ENCODE results near the gene CHFR. TPM values are rescaled to one million over a fixed set of nuclear protein-coding genes. Genes with fewer than 3 reads are reported as not detected.
"Not testable (repeated sequence)": the region's sequence is repeated elsewhere in the genome, so short reads cannot be mapped to it uniquely, and the experiment has no call there.

CHFR gene
- 7.9 TPM for total RNA-seq

GRCh38 chr12:132887513-132888351 lies at the start of gene CHFR:
Gene CHFR (minus strand): TSS chr12:132887605. CDS start chr12:132887328, 277 bp downstream.
- peak; percentile 92 to 98 for DNase-seq (ENCODE audit: low spot score in 2 of 2)

GRCh38 chr12:132936921-132937320 lies 49.5 kb upstream of the CHFR start:
- H3K4me1 ChIP-seq; intact Hi-C loops (cut with DNase I); DNase-seq (ENCODE audit: low spot score in 2 of 2); H3K4me3 ChIP-seq; H3K27me3 ChIP-seq; H3K27ac ChIP-seq: not testable (repeated sequence)
- H3K9me3 ChIP-seq = peaks cover 71 to 87% of the 10 kb centered on the region in 2 donors
- peaks cover 20 to 48% of the 10 kb centered on the region in 2 donors for H3K36me3 ChIP-seq

More at GRCh38 chr12:132887513-132888351, at the start of gene CHFR:
- Histone ChIP-seq H3K27ac (peak within 1 kb of the TSS; percentile 93 to 96), H3K36me3 (peaks cover 4 to 15% of the 10 kb centered on the region in 2 donors), H3K4me3 (peak within 1 kb of the TSS; percentile 76 to 80), H3K9me3 (no peaks in the 10 kb centered on the region), H3K27me3 (no peaks in the 10 kb centered on the region), H3K4me1 (peaks cover 0 to 6% of the 10 kb centered on the region in 2 donors)
- intact Hi-C loops (cut with DNase I) = loop anchor here (1.0 to 5.0 kb wide), 9 partner anchors 17 to 243 kb away; partner anchors contain the start of genes ANKLE2, GOLGA3, POLE and PXMP2
- no peak for TF ChIP-seq CTCF (IDR thresholded peaks at IDR 0.05)

- intact Hi-C loops (cut with DNase I) = no loop called here
- Histone ChIP-seq H3K4me3 (no peak overlapping the region), H3K27me3 (no peaks in the 10 kb centered on the region), H3K27ac (no peak overlapping the region), H3K4me1 (no peaks in the 10 kb centered on the region), H3K9me3 (peaks cover 73 to 87% of the 10 kb centered on the region in 2 donors), H3K36me3 (peaks cover 21 to 48% of the 10 kb centered on the region in 2 donors)
- DNase-seq (ENCODE audit: low spot score in 2 of 2) = no peak
- TF ChIP-seq CTCF (IDR thresholded peaks at IDR 0.05) = no peak
Observed at GRCh38 chr12:132936163-132936562, 48.8 kb upstream of the CHFR start.

GRCh38 chr12:132926415-132926833 lies 39.0 kb upstream of the CHFR start:
- peaks cover 97 to 100% of the 10 kb centered on the region in 2 donors for H3K9me3 ChIP-seq
- H3K27ac ChIP-seq = no peak overlapping the region
- peaks cover 53 to 62% of the 10 kb centered on the region in 2 donors for H3K36me3 ChIP-seq
- no peak for DNase-seq (ENCODE audit: low spot score in 2 of 2)
- no peak for TF ChIP-seq CTCF (IDR thresholded peaks at IDR 0.05)
- intact Hi-C loops (cut with DNase I) = no loop called here
- H3K4me3 ChIP-seq = no peak overlapping the region
- H3K27me3 ChIP-seq = no peaks in the 10 kb centered on the region
- no peaks in the 10 kb centered on the region for H3K4me1 ChIP-seq

- Histone ChIP-seq H3K27me3 (no peaks in the 10 kb centered on the region), H3K4me3 (no peak overlapping the region), H3K27ac (no peak overlapping the region), H3K4me1 (no peaks in the 10 kb centered on the region), H3K36me3 (peaks cover 48 to 55% of the 10 kb centered on the region in 2 donors), H3K9me3 (peaks cover 97 to 100% of the 10 kb centered on the region in 2 donors)
- no peak for DNase-seq (ENCODE audit: low spot score in 2 of 2)
- intact Hi-C loops (cut with DNase I) = no loop called here
- TF ChIP-seq CTCF (IDR thresholded peaks at IDR 0.05) = no peak
Observed at GRCh38 chr12:132925597-132926414, 38.4 kb upstream of the CHFR start.

Data from ascending aorta (tissue), 2 donors.